HG03575 (cell line): ENCODE measurements around the gene MFRP.

Source experiments
- ATAC-seq: cut with Tn5 transposase; IDR thresholded peaks from one replicate; pipeline ENCODE4 v1.9.1; 2021; ENCODE audit not compliant: unreplicated experiment, insufficient number of reproducible peaks, low FRiP score; ENCODE audit errors: extremely low read depth

MFRP gene

DNA sequence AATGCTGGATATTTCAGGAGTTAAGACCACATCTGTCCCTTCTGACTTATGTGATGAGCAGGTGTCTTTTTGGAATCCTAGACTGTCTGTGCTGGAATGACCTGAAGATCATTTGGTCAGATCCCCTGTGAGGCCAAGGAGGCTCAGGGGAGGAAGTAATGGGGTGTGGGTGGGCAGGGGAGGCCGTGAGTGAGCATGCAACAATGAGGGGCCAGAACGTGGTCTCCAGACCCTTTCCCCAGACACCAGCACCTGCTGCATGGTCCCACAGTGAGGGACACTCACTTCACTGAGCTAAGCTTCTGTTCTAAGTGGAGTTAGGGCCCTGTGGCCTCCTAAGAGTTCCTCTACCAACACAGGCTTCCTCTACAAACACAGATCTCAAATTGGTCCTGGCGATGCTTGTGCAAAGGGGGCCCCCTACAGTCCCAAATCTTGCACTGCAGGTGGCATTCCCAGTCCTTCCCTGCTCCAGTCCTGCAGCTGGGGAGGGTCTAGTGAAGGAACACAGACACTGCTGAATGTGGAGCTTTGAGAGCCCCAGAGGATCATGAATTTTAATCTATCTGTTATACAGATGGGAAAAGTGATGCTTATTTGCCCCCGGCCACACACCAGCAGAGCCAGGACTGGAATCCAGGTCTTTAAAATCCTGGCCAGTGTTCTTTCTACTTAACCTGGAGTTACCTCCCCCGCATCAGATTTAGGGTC, 27.6 kb upstream of the MFRP start:
- no peak for ATAC-seq

DNA sequence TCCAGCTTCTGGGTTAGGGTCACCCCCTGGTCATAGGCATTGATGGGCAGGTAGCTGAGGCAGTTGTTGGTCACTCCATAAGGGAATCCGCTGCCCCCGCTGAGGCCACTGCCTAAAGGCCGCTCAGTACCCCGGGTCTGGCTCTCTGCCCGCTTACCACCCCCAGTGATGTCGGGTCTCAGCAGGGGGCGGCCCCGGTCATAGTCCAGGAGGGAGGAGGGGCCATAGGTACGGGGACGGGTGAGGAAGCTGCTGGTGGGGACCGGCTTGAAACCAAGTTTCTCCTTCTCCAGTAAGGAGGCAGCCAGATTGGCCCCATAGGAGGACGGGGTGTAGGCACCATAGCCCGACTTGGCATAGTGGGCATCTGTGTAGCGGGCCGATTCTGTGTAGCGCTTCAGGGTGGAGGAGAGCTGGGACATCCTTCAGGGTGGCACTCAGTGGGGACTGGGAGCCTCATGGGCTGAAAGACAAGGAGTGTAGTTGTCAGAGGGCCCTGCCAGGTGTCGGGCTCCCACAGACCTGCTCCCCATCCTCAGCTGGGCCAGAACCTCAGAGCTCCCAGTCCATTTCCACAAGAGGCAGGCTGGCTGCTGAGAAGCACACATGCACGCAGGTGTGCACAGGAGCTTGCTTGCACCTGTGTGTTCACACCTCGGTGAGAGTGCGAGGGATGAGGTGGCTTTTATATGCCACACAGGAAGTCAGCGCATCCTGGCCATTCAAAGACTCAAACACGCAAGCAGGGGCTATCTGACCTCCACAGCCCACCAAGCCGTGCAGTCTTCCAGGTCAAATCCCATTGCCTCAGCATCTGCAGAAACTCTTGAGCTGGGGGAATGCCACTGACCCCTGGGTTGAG, 26.8 kb upstream of the MFRP start:
- no peak for ATAC-seq

GRCh38 chr11:119372260-119373058, 26.0 kb upstream of the MFRP start:
- ATAC-seq, result no peak

DNA sequence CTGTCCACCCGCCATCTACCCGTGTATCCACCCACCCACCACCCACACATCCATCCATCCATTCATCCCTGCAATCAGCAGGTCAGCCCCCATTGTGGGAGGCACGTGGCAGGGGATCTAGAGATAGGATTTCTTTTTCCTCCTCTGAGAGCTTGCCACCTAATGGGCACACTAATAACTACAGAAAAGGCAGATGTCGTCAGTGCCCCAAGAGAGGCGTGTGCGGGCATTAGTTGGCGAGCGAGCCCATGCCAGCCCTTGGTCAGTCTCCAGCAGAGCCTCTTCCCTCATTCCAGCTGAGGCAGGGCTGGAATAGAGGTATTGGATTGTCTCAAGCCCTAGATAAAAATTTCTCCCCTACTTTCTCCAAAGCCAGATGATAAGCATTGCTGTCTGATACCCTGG, 25.3 kb upstream of the MFRP start:
- no peak for ATAC-seq

DNA sequence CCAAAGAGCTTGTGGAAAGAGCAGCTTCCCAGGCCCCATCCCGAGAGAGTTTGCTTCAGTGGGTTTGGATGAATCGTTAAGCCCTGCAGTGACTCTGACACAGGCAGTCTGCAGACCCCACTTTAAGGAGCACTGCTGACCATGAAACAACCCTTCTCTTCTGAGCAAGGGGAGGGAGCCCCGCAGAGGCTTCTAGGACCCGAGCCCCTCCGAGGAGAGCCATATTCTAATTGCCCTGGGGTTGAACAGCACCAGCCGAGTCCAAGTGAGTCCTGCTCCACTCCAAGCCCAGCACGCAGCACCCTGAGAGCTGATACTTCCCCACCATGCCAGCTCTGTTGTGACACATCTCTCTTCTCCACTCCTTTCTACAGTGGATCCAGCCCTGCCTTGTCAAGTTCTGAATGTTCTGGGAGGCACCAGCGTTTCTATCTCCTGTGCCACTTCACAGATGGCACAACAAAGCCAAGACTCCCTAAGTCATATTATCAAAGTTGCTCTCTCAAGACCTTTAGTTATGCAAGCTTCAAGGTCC, 24.6 kb upstream of the MFRP start:
- no peak for ATAC-seq

- ATAC-seq, result no peak
These were observed 24.1 kb upstream of the MFRP start for GRCh38 chr11:119370486-119371046.

GRCh38 chr11:119369132-119369925, 22.8 kb upstream of the MFRP start:
- no peak for ATAC-seq

- ATAC-seq, result no peak
These were observed 21.9 kb upstream of the MFRP start for GRCh38 chr11:119368121-119369034.

DNA sequence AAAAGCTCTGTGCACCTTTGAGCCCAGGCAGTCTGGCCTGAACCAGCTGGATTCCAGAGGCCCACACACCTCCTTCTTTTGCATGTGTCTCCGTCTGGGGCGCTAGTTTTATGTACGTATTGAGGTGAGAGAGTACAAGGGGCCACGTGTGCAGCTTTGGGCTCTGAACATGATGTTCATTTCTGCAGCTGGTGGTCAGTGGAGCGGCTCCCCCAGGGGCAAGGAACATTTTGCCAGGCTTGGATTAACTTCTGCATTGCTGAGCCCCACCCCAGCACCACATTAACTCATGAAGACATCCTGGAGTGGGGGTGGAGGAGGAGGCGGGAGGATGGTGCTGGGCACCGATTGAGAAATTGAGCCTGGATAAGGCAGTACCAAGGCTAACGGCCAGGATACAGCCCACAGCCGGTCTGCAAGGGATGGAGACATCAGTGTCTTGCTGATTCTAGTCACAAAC, 21.2 kb upstream of the MFRP start:
- no peak for ATAC-seq

GRCh38 chr11:119366690-119367620, 20.4 kb upstream of the MFRP start:
- ATAC-seq, result no peak

DNA sequence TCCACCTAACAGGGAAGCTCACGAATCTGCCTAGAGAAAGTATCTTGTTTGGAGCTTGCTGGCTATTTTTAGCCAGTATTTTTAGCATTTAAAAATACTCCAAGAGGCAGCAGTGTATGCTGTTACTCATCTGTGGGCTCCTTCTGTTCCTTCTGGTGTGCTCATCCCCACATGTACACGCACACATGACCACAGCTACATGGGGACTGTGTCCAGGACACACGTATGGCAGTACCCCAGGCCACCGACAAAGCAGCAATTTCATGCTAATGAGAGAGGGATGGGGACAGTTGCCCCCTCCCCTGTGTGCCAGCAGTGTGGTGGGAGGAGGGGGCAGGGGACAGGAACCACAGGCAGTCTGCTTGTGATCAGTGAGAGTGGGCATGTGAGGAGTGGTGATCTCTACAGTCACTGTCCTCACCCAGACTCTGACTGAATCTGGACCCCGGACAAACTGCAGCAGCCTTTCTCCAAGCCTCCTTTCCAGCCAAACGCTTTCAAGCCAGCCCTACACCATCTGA, 18.6 kb upstream of the MFRP start:
- ATAC-seq, result no peak

DNA sequence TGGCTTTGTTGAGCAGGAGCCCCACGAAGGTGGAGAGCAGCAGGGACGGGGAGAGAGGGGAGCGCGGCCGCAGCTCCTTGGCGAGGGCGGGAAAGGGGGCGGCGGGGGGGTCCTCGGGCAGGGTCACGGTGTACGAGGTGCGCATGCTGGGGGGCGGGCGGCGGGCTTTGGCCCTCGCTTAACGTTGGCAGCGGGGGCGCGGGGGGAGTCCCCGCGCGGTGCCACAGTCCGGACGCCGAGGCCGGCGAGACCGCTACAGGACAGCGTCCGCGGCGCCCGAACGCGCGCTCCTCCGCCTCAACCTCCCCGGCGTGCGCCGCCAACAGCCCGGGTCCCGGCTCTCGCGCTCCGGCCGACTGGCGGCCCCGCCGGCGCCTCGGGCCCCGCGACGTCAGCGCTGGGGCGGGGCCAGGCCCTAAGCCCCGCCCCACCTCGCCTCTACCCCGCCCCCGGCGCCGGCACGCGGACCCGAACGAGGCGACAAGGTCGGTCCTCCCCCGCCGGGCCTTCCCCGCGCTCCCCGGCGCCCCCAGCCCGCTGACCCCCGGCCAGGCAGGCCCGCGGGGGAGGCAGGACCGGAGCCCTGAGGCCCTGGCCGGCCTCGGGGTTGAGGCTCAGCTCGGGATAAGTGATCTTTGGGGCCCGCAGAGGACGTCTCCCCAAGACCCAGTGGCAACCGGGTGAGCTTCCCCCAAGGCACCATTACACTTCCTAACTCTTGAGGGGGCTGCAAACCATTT, 17.5 kb upstream of the MFRP start:
- ATAC-seq, result no peak

DNA sequence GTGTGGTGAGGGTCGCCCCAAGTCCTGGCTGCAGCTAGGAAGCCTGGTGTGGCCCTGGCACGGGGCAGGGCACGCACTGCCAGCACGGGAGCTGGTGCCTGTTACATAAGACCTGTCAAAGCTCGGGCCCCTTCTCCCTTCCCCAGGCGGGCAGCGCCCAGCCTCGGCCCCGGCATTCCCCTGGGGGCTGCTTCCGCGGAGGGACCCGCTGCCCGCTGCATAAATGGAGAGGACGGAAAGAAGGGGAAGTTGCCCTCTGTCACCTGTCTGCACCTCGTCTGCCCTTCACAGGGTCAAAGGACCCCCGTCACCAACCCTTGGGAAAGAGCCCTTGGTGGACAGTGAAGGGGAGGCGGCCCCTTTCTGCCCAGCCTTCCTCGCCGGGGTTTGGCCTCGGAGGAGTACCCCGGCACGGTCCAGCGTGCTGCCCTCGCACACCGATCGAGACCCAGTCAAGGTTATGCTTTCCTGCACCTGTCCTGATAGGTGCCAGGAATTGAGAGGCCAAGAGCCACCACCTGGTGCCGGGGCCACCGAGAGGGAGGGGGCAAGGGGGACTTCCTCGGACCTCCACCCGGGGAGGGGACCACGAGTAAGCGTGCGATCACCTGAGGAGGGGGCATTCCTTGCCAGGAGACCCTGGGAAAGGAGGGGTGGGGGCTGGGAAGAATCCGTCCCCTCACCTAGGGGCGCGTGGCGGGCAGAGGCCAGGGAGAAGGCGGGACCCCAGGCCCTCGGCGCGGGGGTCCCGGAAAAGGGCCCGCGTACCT, 16.8 kb upstream of the MFRP start:
- ATAC-seq, result no peak

- ATAC-seq, result no peak
These were observed 16.2 kb upstream of the MFRP start for GRCh38 chr11:119362741-119363080.
